Cardiac fibroblast (primary cell): ENCODE data around the gene AQP5.
"Not testable (repeated sequence)": the region's sequence is repeated elsewhere in the genome, so short reads cannot be mapped to it uniquely, and the experiment has no call there.

Experiments
- DNase-seq, 2 donors: peaks; one replicate each; pipeline versions ENCODE4 v3.0.0 to v3.0.0-alpha.2; 2010; ENCODE audit warnings: low read depth in 2 of 2
- H3K4me3 ChIP-seq, 2 donors: replicated peaks in 1 of 2; 1 replicate in 1 of 2; 2 replicates in 1 of 2; pipeline ENCODE4 v1.5.1; 2011; ENCODE audit warnings: low read depth in 2 of 2, low read length in 2 of 2, mild to moderate bottlenecking in 2 of 2, moderate library complexity in 1 of 2
- TF ChIP-seq, protein P1 (sequence below): IDR thresholded peaks from one replicate; pipeline ENCODE4 v1.5.1; 2011; ENCODE audit warnings: low read depth, mild to moderate bottlenecking, low read length, inconsistent platforms

The AQP5 gene

DNA sequence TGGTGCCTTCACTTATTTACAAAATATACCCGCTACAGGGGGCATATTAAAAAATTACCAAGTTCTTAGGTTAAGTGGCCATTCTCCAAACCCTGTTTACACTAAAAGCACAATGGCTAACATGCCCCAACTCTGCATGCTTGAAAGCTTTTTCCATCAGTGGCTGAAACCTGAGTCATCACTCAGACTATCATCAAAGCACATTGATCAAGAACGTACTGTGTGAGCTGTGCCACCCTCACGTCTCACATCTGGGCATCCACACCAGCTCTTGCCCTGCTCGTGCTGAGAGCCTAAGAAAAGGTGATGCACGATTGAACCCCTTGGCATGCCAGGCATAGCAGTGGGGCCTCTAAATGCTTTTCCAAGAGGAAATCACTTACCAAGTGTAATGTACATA is 24.3 kb downstream of the AQP5 start:
- H3K4me3 ChIP-seq, result no peak overlapping the region
- no peak for DNase-seq
- TF ChIP-seq, protein P1, sequence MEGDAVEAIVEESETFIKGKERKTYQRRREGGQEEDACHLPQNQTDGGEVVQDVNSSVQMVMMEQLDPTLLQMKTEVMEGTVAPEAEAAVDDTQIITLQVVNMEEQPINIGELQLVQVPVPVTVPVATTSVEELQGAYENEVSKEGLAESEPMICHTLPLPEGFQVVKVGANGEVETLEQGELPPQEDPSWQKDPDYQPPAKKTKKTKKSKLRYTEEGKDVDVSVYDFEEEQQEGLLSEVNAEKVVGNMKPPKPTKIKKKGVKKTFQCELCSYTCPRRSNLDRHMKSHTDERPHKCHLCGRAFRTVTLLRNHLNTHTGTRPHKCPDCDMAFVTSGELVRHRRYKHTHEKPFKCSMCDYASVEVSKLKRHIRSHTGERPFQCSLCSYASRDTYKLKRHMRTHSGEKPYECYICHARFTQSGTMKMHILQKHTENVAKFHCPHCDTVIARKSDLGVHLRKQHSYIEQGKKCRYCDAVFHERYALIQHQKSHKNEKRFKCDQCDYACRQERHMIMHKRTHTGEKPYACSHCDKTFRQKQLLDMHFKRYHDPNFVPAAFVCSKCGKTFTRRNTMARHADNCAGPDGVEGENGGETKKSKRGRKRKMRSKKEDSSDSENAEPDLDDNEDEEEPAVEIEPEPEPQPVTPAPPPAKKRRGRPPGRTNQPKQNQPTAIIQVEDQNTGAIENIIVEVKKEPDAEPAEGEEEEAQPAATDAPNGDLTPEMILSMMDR, result no peak

DNA sequence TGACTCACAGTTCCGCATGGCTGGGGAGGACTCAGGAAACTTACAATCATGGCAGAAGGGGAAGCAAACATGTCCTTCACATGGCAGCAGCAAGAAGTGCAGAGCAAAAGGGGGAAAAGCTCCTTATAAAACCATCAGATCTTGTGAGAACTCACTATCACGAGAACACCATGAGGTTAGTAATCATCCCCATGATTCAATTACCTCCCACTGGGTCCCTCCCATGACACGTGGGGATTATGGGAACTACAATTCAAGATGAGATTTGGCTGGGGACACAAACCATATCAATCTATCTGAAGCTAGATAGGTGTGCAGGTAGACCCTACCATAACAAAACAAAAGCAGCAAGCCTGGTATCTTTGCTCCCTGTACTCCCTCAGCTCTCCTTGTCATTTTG is 24.8 kb downstream of the AQP5 start:
- H3K4me3 ChIP-seq, result not testable (repeated sequence)

DNA sequence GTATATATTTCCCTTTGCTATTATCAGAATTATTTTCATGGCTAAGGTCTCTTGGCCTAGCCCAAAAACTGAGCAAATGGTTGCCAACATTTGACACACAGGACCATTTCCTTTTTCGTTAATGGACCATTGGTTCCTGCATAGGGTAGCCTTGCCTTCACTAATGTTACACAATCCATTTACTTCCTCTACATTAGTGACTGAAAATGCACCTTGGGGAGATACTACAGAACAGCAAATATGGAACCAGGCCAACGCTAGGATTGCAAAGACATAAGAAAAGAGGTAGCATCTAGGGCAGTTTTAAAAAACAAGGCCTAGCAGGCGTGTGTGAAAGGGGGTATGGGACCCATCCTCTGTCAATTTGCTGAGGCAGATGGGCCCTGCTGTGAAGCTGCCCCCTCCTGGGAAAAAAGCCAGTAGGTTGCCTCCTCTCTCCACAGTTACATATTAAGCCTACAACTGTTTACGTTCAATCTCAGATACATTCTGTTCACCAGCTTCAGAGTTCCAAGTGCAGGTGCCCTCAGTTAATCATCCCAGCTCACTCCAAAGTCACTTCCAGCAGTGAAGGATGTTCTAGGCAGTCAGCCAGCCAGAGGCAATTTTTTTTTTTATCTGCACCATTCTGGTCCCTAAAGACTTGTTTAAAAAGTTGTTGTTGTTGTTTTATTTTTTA is 26.1 kb downstream of the AQP5 start:
- no peak overlapping the region for H3K4me3 ChIP-seq
- TF ChIP-seq, protein P1, result no peak
- DNase-seq, result no peak

More for the DNA sequence above, 24.8 kb downstream of the AQP5 start:
- DNase-seq, result not testable (repeated sequence)

DNA sequence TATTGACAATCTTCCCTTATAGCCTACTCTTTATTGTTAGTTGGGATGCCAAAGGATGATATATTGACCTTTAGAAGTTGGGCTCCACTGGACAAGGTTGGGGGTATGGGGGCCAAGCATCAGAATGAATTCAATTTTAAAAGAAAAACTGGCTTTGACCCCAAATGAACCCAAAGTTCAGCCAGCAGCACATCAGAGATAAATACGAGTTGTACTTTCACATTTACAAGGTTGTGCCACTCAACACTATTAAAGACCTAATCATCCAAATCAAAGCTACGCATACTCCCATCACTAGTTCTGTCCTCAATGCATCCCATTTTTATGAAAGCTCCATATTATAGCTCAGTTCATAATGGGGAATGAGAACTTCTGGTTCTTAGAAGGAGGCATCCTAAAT is 27.7 kb downstream of the AQP5 start:
- DNase-seq, H3K4me3 ChIP-seq: not testable (repeated sequence)

DNA sequence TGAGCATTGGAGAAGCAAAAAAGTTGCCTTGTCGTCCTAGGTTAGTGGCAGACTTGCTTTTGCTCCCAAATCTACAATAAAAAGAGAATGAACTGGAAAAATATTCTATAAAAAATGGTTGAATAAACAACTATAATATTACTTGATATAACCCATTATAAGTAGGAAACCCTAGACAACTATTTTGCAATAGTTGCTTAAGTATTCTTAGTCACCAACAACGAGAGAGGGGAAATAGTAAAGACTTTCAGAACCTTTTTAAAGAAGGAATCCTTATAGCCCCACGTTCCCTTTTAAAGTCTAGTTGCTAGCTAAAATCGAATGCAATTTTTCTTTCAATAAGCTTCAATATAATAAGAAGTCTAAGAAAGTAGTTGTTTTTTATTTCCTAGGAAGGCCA is 28.6 kb downstream of the AQP5 start:
- DNase-seq, result peak; percentile 63 to 66
- TF ChIP-seq, protein P1, result no peak
- H3K4me3 ChIP-seq, result no peak overlapping the region

DNA sequence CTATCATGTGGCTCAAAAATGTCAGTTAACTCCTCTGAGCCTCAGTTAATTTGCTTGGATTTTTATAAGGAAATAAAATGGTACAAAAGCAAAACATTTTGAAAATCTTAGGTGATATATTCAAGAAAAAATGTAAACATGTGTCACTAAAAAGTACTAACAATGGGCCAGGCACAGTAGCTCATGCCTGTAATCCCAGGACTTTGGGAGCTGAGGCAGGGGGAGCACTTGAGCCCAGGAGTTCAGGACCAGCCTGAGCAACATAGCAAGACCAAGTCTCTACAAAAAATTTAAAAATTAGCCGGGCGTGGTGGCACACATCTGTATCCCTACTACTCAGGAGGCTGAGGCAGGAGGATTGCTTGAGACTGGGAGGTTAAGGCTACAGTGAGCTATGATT is 36.8 kb downstream of the AQP5 start:
- DNase-seq, result no peak
- TF ChIP-seq, protein P1, result no peak
- H3K4me3 ChIP-seq, result no peak overlapping the region

DNA sequence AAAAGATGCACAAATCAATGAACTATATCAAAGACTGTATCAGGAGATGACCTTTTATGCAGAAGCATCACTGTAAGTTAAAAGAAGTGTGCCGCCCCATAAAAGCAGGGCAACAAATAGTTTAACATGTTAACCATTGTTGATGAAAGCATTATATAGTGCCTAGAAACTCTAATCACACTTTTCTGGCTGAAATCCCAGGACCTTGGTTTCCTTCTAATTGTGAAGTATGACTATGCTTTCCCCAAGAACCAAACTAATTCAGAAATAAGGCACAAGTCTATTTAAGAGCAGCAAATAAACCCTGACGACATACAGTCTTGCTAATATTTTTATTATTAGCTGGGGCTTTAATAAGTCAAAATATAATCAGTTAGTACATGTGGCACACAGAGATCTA is 41.9 kb downstream of the AQP5 start:
- no peak overlapping the region for H3K4me3 ChIP-seq
- peak in 1 of 2 donors; percentile 71 for DNase-seq
- TF ChIP-seq, protein P1, result no peak

DNA sequence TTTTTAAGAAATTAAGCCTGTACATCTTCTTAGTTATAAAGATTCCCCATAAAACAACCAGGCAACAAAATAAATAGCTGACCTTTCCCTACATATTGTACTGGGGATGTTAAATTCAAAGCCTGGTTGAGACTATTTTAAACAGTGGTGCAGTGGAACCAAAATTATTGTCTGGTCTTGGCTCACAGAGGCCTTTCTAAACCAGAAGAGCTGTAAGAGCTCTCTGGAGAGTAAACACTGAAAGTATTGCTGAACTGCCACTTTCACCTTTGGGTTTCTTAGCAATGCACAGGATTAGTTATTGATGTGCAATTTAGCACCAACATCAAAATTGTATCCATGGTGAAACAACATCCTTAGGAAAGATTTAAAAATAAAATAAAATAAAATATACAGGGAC is 43.0 kb downstream of the AQP5 start:
- no peak for DNase-seq
- TF ChIP-seq, protein P1, result no peak
- H3K4me3 ChIP-seq, result no peak overlapping the region
